ENCODE results near the gene FGR.

Gene FGR

DNA sequence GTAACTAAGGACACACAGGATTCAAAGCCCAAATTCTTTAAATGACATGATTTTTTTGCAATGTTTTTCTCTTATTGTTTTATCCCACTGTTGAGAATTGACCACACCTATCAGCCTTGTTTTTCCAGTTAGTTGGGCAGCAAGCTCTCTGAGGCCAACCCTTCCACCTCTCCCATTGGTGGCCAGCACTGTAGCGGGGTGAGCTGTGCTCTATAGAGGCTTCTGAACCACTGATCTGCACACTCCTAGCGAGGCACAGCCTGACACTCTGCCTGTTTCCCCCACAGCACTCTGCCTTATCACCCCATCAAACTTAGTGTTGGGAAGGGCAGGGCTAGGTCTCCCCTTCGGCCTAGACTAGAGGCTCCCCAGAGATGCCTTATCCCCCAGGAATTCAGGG is 50.5 kb downstream of the FGR start:
- DNase-seq: no peak

DNA sequence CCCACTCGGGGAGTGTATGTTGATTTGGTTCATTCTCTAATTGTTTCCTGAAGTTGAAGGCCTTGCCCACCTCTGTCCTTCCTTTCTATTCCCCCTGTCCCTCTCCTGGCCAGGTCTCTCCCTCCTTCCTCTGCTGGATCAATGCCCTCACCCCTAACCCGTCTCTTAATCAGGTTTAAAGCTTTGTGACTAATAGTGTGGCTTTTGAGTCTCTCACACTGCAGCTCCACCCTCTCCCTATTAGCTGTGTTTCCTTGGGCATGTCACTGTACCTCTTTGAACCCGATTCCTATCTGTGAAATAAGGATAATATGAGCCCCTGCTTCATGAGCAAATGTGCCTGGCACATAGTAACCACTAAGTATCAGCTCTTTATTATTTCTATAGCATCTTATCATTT is 51.5 kb downstream of the FGR start:
- no peak for DNase-seq

DNA sequence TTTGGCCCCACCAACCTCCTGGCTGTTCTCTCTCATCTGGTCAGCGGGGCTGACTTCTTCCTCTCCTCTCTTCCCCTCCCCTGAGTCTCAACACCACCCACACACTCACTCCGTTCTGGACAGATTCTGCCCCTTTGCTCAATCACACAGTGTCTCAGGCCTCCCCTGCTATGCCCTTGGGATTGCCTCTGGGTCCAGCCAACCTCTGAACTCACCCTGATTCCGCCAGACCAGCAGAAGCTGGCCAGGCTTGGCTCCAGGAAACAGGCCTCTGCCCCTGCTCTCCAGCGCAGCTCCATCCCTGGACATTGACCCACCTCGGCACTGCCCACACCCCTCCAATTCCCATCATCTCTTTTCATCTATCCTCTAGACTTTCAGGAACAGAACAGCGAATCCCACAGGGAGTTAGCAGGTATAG is 53.2 kb downstream of the FGR start:
- no peak for DNase-seq

DNA sequence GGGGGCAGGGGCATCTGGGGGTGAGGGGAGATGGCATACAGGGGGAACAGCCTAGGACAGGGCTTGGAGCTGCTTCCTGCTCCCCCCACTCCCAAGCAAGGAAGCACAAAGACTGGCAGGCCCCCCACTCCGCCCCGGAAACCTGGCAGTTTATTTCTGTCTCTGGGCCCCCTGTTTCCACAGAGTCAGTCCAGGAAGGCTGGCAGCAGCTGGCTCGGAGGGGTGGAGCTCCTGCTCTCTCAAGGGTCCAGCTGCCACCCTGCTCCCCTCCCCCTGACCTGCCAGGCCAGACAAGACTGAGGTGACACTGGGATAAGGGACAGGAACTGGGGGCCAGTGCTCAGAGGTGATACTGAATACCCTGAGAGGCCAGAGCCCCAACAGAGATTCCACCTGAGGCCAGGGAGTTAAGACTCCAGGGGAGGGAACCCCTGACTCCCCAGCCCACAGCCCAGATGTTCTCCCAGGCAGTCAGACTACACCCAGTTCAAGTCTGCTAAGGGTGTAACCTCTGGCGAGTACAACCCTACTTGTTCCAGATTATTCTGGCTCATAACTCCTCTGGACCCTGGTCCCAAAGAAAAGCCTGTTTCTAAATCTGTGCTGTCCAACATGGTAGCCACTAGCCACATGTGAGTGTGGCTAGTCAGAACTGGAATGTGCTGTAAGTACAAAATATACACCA is 57.3 kb downstream of the FGR start:
- DNase-seq: no peak

DNA sequence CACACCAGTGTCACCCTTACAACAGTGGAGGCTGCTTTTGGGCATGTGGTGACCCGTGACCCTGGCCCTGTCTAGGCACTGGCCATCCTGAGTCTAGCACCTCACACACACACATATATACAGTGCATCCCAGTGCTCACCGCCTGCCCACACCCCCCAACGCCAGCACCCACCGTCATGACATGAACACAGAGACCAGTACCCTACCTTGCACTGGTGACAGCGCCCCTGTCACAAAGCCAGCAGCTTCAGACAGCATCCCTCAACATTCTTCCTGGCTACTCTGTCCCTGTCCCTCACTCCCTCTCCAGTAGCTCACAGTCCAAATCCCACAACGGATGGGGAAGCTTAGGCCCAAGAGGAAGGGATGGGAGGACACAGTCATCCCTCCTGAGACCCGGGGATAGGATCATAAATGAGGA is 58.2 kb downstream of the FGR start:
- DNase-seq: no peak

DNA sequence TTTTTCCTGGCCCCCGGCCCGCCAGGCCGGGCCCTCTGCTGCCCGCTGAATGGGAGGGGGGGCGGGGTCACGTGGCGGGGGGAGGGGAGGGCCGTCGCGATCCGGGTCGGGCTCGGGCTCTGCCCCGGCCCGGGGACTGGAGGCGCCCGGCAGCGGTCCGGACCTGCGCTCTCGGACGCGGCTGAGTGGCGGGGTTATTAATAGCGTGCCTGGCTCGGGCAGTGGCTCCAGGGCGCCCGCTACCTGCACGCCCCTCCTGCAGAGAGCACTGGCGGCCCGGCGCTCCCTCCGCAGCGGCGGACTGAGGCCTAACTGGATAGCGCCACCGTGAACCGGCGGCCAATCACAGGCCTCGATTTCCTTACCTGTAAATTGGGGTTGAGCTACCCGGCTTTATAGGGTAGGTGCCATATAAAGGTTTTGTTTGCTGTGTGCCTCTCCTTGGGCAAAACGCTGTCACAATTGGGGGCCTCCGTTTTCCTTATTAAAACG is 59.1 kb downstream of the FGR start:
- DNase-seq: peak; percentile 51

DNA sequence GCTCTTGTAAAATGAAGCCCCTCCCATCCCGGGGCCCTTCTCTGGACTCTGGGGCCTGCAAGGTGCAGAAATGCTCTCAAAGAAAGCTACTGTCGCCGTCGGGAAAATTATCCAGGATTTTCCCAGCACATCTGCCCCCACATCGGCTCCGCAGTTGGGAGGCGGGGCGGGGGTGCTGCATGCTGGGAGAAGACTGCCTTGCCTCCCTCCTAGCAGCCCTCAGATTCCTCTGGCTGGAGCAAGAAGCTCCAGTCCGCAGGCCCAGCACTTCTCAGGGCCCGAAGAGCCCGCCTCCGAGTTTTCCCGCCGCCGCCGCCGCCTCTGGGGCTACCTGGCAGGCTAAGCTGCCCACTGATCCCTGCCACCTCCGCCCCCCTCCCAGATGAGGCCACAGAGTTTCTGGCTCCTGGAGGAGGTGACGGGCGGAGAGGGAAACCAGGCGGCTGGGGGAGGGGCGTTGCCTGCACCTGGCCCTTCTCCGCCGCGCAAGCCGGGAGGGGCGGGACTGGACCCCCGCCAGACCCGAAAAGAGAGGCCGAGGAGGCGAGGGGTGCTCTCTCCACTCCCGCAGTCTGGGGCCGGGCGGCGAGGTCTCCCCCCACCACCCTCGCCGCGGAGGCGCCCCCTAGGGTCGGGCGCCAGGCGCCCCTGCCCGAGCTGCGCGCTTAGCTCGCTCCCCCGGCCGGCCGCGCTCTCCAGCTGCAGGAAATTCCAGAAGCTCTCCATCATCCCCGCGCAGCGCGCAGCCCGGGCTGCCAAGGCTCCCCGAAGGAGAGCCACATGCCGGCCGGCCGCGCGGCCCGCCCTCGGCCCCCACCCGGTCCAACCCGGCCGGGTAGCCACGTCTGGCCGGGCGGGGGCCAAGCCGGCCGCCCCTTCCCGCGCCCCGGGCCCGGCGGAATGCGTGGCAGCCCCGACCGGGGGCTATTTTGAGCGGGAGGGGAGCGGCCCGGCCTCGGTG is 59.8 kb downstream of the FGR start:
- DNase-seq: peak; percentile 57

DNA sequence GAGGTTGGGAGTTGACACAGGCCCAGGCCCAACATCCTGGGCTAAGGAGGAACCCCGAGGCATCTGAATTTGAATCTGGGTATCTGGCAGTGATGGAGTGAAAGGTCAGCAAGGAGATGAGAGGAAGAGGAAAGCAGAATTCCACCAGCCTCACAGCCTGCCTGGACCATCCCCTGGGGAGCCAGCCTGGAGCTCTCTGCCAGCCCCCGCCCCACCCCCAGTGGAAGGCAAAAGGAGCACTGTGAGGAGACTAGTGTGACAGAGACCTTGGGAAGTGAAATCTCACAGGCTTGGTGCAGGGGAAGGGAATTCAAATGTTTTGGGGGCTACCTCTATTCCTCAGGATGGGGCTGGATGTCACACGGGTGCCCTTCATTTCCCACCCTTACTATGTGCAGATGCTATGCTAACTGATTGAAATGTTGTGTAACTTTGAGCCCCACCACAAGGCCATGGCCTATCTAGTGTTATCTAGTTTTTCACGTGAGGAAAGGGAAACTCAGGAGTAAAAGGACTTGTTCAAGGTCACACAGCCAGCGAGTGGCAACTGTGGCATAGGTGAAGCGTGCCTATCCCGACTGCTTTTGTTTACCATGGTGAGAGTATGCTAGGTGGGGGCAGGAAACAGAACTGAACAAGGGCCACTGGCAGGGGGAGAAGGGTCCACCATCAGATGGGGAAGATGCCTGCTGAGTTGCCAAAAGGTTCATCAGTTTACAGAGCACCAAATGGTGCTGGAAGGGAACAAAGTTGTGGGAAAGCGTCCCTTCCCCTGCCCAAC is 60.8 kb downstream of the FGR start:
- no peak for DNase-seq

DNA sequence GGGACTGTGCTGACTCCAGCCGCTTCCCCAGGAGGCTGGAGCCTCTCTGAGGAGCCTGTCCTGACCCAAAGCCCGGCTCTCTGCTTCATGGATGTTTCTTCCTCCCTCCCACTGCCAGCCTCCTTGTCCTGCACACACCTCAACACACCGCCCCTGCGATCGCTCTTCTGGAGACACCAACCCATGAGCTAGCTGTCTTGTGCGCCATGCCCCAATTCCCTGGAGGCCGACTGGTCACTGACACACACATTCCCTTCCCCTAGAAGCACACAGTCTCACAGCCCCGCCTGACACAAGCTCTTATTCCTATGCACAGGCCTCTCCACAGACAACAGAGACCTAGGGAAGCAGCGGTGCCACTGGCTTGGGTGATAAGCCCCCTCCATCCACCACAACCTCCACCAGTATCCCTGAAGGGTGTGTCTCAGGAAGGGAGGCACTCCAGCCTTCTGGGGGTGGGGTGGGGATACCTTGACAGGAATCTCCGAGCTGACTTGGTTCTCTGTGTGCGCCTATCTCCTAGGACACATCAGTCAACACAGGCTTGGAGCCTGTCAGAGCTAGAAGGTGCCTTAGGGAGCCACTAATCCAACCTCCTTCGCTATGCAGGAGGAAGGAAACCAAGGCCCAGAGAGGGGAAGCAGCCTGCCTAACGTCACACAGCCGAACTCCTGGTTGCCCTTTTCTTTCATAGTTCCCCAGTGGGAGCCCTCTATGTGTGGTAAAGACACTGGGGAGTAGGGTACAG is 62.1 kb downstream of the FGR start:
- no peak for DNase-seq

DNA sequence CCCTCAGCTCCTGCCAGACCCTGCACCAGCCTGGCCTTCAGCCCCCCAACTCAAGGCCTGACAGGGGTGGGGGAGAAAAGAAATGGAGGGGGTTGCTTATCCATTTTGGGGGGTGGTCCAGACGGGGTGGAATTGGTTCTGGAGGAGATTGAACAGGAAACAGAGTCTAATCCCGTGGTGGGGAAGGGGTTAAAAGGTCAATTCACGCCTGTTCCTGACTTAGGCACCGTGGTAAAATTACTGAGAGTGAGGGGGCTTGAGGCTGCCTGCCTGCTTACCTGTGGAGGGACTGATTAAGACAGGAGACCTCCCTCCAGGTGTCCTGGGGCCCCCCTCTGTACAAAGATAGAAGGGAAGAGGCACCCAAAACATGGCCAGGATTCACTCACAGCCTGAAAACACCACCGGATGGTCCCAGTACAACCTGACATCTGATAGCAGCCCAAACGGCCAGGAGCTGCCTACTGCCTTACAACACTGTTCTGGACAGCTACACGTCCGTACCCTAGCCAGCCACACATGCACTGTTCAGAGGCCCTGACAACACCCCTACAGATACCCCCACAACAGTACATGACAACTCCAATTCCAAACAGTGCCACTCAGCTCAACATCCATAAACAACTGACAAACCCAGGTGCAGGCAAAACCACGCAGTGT is 62.8 kb downstream of the FGR start:
- DNase-seq: no peak

DNA sequence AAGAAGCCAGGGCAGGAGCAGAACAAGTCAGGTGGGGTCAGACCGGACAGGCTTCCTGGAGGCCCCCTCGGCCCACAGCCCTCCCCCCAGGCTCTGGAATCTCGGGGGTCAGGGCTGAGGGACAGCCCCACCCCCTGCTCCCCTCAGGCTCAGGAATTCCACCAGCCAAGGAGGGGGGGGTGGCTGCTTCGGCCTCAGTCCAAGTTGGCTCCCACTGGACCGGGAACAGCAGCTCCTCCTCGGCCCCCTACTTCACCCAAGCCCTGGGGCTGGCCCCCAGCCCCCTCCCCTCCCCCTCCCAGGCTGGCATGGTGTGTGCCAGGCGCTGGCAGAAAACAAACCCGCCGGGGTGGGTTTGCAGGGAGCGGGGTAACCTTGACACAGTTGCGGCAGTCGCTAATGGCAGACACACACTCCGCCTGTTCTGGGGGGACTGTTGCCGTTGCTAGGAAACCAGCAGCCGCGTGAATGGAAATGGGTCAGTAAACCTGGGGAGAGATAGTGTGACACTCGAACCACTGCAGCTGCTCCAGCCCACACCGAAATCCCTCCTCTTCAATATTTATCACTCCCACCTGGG is 63.5 kb downstream of the FGR start:
- peak; percentile 46 for DNase-seq

DNA sequence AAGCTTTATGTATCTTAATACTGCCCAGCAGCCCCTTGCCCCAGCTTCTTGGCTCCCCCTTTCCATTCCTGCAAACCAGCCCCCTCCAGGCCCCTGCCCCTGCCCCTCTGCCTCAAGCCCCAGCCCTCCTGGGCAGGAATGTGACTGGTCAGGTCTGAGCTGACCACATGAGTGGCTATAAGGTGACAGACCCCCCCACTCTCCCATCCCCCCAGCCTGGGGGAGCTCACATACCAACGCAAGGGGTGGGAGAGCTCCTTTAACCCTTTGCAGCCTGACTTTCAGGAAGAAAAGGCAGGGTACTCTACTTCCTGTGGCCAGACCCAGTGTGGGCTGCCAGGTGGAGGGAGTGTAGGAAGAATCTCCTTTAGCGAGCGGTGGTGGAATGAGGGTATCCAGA is 64.2 kb downstream of the FGR start:
- DNase-seq: no peak

DNA sequence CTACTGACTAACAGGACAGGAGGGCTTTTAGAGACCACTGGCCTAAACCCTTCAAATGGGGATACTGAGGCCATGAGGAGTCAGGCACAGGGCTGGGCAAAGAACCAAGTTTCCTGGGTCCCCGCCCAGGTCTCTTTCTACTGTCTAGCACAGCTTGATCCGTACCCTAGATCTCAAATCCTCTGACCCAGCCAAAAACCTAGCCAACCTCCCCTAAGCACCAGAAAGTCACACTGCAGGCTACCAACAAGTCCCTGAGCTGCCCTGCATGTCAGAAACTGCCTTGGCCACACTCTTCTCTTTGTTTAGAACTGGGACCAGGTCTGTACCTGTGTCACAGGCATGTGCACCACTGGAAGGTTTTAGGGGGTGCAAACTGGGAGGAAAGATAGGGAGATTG is 64.6 kb downstream of the FGR start:
- no peak for DNase-seq

DNA sequence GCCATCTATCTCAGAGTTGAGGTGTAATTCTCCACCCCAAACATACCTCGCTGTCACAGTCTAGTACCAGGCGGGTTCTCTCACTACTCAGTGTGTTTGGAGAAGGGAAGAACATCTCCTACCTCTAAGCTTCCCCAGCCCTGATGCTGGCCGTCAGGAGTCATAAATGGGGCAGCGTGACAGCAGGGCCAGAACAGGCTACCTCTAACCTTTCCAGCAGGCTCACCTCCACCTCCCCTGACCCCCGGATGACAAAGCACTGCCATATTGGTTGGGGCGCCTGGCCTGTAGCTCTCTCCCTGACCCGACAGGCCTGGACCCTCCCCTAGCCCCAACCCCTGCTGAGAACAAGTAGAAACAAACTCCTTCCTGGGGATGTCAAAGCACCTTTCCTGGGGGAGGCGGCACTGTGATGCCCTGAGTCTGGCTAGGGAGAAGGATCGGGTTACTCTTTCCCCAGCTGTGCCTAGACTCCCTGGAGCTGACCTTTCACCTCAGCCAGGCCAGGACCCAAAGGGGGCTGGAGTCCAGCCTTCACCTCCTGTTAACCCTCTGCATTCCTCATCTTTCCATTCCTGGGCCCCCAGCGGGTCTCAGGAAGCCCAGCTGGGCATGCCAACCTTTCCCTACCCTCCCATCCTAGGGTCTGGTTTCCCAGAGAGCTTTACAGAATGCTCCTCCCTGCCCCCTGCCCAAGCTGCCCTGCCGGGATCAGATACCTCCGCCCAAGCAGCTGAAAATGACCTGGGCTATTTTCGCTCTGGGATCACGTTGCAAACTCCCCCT is 65.3 kb downstream of the FGR start:
- no peak for DNase-seq

DNA sequence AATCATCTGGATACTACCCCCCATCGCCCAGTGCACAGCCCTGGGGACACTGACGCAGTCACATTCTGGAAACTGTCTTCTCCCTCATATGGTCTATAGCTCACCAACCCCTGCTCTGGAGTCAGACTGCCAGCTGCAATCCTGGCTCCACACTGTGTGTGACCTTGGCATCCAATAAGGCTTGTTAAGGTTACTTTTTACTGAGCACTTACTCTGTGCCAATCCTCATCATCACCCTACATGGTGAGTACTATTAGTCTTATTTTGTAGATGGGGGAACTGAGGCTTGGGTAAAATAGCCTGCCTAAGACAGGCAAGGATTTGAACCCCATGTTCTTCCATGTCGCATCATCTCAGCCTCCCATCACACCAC is 65.9 kb downstream of the FGR start:
- DNase-seq: no peak

DNA sequence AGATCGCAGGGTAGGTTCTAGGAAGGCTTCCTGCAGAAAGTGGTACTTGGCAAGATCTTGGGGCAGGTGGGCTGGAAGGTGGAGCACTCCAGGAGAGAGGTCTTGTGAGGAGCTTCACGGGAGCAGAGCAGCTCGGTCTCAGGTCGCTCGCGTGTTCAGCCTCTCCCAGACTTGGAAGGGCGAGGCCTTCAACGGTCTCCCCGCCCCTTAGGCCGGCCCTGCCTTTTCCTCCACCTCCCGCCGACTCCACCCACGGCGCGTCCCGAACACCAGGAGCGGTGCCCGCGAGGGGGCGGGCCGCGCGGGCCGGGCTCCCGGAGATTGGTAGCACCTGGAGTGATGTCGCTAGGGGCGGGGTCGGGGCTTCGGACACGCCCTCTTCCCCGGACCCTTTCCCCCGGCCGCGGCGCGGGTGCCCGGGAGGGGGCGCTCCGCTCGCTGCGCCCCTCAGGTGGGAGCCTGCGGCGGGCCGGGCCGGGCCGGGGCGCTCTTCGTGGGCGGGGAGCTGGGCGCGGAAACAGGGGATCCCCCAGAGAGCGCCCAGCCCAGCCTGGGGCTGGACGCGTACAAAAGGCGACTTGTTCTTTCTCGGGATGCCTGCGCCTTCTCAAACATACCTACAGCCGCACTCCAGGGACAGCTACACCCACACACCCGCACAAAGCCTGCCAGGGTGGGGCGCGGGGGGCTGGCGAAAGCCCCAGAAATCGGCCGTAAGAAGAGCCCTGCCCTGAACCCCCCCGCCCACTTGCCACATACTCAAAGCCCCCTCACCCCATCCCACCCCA is 66.5 kb downstream of the FGR start:
- DNase-seq: peak; percentile 28

DNA sequence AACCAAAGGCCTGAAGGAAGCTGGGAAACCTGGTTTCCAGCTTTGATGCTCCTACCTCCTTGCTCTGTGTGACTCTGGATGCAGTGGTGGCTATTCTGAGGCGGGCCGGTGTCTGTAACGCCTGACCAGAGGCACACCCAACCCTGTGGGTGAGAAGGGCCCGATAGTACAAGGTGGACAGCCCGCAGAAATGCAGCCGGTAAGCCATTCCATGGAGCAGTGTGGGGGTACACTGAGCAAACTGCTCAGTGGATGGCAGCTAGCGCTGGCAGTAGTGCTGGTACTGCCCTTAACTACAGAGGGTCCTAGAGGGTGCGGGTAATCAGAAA is 67.0 kb downstream of the FGR start:
- DNase-seq: no peak

DNA sequence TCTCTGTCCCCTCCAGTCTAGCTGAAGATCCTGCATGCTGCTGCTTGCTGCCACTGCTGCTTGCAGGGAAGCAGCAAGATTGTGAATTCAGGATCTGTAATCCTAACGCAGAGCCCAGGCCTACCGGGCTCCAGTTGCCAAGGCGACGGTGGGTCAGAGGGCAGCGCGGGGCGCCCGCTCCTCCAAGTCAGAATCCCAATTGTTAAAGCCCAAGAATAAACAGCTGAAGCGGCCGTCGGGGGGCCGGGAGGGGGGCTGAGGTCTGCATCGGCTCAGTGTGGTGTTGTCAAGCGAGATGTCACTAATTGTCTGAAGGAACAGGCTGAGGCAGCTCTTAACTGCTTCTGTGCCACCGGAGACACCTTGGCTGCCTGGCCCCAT is 67.8 kb downstream of the FGR start:
- DNase-seq: peak; percentile 15

DNA sequence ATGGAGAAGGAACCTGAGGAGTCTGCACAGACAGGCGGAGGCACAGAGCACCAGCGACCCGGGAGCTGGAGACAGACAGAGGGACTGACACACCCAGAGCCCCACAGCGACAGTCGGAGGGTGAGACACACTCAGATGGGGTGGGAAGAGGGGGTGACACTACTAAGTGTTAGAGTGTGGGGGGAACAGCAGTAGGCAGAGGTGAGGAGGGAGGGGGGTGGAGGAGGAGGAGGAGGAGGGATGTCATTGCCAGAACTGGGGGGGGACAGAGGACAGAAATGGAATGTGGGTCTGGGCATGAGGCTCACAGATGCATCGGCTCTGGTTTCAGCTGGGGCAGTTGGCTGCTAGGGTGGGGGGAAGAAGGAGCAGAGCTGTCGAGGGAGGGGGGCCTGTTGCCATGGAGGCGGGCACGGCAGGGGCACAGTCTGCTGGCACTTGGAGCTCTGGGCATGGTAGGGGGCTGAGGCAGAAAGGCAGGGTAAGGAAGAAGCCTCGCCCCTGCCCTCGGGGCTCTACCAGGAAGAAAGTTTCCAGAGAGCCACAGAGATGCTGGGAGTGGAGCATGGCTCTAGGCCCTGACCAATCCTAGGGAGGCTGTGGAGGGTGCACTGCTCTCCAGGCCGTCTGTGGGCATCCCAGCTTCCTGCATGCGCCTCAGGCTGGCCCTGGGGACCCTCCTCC is 68.4 kb downstream of the FGR start:
- DNase-seq: no peak

Data from midbrain (tissue), 1 donor.